HL-60 (cell line): Measurements from ENCODE around the gene CAPN9.

Experiments
- GABPA ChIP-seq: IDR thresholded peaks from 2 replicates; pipeline ENCODE4 v1.6.1; 2012; ENCODE audit warnings: low read depth
- POLR2AphosphoS5 ChIP-seq: IDR thresholded peaks from 2 replicates; pipeline ENCODE4 v1.6.1; 2012; ENCODE audit warnings: low read depth
- SPI1 ChIP-seq: IDR thresholded peaks from 2 replicates; pipeline ENCODE4 v1.6.1; 2012; ENCODE audit warnings: low read depth, mild to moderate bottlenecking, borderline replicate concordance
- TF ChIP-seq, protein P1 (sequence below): IDR thresholded peaks from one replicate; pipeline ENCODE4 v1.5.1; 2011; ENCODE audit warnings: low read length, control low read depth, inconsistent platforms; ENCODE audit not compliant: insufficient read depth
- TF ChIP-seq, protein P2 (sequence below): IDR thresholded peaks from 2 replicates; pipeline ENCODE4 v1.6.1; 2012; ENCODE audit warnings: low read depth; ENCODE audit not compliant: insufficient replicate concordance

DNA sequence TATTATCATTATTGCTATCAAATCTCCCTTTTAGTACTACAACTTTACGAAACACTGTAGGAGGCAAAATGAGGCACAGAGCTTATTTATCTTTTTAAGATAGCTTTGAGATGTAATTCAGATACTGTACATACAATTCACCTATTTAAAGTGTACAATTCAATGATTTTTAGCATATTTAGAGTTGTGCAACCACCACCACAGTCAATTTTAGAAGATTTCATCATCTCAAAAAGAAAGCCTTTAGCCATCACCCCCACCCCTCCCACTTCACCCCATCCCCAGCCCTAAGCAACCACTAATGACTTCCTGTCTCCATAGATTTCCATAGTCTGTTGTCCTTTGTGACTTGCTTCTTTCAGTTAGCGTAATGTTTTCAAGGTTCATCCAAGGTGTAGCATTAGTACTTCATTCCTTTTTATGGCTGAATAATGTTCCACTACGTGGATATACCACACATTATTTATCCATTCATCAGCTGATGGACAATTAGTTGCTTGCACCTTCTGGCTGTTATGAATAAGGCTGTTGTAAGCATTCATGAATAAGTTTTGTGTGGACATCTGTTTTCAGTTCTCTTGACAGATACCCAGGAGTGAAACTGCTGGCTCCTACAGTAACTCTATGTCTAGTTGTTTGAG is 9.4 kb upstream of the CAPN9 start:
- TF ChIP-seq, protein P1, sequence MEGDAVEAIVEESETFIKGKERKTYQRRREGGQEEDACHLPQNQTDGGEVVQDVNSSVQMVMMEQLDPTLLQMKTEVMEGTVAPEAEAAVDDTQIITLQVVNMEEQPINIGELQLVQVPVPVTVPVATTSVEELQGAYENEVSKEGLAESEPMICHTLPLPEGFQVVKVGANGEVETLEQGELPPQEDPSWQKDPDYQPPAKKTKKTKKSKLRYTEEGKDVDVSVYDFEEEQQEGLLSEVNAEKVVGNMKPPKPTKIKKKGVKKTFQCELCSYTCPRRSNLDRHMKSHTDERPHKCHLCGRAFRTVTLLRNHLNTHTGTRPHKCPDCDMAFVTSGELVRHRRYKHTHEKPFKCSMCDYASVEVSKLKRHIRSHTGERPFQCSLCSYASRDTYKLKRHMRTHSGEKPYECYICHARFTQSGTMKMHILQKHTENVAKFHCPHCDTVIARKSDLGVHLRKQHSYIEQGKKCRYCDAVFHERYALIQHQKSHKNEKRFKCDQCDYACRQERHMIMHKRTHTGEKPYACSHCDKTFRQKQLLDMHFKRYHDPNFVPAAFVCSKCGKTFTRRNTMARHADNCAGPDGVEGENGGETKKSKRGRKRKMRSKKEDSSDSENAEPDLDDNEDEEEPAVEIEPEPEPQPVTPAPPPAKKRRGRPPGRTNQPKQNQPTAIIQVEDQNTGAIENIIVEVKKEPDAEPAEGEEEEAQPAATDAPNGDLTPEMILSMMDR: no peak
- TF ChIP-seq, protein P2, sequence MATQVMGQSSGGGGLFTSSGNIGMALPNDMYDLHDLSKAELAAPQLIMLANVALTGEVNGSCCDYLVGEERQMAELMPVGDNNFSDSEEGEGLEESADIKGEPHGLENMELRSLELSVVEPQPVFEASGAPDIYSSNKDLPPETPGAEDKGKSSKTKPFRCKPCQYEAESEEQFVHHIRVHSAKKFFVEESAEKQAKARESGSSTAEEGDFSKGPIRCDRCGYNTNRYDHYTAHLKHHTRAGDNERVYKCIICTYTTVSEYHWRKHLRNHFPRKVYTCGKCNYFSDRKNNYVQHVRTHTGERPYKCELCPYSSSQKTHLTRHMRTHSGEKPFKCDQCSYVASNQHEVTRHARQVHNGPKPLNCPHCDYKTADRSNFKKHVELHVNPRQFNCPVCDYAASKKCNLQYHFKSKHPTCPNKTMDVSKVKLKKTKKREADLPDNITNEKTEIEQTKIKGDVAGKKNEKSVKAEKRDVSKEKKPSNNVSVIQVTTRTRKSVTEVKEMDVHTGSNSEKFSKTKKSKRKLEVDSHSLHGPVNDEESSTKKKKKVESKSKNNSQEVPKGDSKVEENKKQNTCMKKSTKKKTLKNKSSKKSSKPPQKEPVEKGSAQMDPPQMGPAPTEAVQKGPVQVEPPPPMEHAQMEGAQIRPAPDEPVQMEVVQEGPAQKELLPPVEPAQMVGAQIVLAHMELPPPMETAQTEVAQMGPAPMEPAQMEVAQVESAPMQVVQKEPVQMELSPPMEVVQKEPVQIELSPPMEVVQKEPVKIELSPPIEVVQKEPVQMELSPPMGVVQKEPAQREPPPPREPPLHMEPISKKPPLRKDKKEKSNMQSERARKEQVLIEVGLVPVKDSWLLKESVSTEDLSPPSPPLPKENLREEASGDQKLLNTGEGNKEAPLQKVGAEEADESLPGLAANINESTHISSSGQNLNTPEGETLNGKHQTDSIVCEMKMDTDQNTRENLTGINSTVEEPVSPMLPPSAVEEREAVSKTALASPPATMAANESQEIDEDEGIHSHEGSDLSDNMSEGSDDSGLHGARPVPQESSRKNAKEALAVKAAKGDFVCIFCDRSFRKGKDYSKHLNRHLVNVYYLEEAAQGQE: no peak
- TF ChIP-seq POLR2AphosphoS5: no peak
- no peak for TF ChIP-seq SPI1
- no peak for TF ChIP-seq GABPA
